A673 (cell line): Measurements from ENCODE around the gene SPAG6. TPM values are rescaled to one million over a fixed set of nuclear protein-coding genes. Genes with fewer than 3 reads are reported as not detected.
A peak's percentile ranks its signal among the peaks of the same experiment; 100 is the strongest.

Source experiments
- BruUV-seq: library from RNA; stranded (reverse); fragments of 400-500 nt; replicated peaks from 2 replicates; lab custom pipeline; 2021; lab: Mats Ljungman, UMichigan
- CTCF ChIA-PET: fragments of 300-600 bp; sonication (Branson Sonifier 250); formaldehyde crosslinking; loops from one replicate; lab custom pipeline; 2022; ENCODE audit warnings: antibody characterized with exemption; lab: Charles Lee
- POLR2A ChIA-PET: fragments of 300-600 bp; sonication (Branson Sonifier 250); formaldehyde crosslinking; loops from one replicate; lab custom pipeline; 2022; ENCODE audit warnings: antibody characterized with exemption; ENCODE audit not compliant: low non-redundant PET; lab: Charles Lee
- DNase-seq: peaks from one replicate; pipeline ENCODE4 v3.0.0-alpha.2; 2015; ENCODE audit warnings: low spot score
- H3K27ac ChIP-seq: fragments of 200-600 bp; sonication (generic); 2 replicates; pipeline ENCODE4 v1.5.1; 2016; ENCODE audit warnings: mixed run types, low read depth, mild to moderate bottlenecking, mixed read lengths, antibody characterized with exemption, low read length; ENCODE audit not compliant: poor library complexity, severe bottlenecking
- H3K27me3 ChIP-seq: fragments of 200-600 bp; sonication (generic); replicated peaks from 2 replicates; pipeline ENCODE4 v1.6.1; 2017; ENCODE audit warnings: mixed run types, low read depth, mild to moderate bottlenecking, mixed read lengths, antibody characterized with exemption, low read length; ENCODE audit not compliant: insufficient read depth, poor library complexity
- H3K36me3 ChIP-seq: fragments of 200-600 bp; sonication (generic); 2 replicates; pipeline ENCODE4 v1.6.1; 2016; ENCODE audit warnings: mixed run types, mild to moderate bottlenecking, mixed read lengths, antibody characterized with exemption, low read length; ENCODE audit not compliant: insufficient read depth, poor library complexity, severe bottlenecking
- H3K4me1 ChIP-seq: fragments of 200-600 bp; sonication (generic); 2 replicates; pipeline ENCODE4 v1.6.1; 2017; ENCODE audit warnings: mixed run types, mild to moderate bottlenecking, mixed read lengths, antibody characterized with exemption, low read length; ENCODE audit not compliant: insufficient read depth, poor library complexity, severe bottlenecking
- H3K4me3 ChIP-seq: fragments of 200-600 bp; sonication (generic); 2 replicates; pipeline ENCODE4 v1.5.1; 2016; ENCODE audit warnings: low read depth, mixed run types, mild to moderate bottlenecking, mixed read lengths, low read length; ENCODE audit not compliant: poor library complexity, severe bottlenecking
- H3K9me3 ChIP-seq: fragments of 200-600 bp; sonication (generic); 2 replicates; pipeline ENCODE4 v1.6.1; 2016; ENCODE audit warnings: mixed run types, low read depth, mild to moderate bottlenecking, mixed read lengths, antibody characterized with exemption, low read length; ENCODE audit not compliant: poor library complexity, severe bottlenecking
- EZH2 ChIP-seq: fragments of 200-600 bp; sonication (generic); IDR thresholded peaks from 2 replicates; pipeline ENCODE4 v1.6.1; 2017; ENCODE audit warnings: borderline replicate concordance, low read depth, mild to moderate bottlenecking, mixed read lengths, antibody characterized with exemption, low read length; ENCODE audit not compliant: poor library complexity, severe bottlenecking
- intact Hi-C: fragments of 100-400 bp; cut with micrococcal nuclease; formaldehyde crosslinking; loops from one replicate; pipeline ENCODE4 v1.10.0; 2022; ENCODE audit not compliant: unreplicated experiment
- total RNA-seq: library from RNA; stranded (reverse); gene quantifications from 2 replicates; pipeline ENCODE4 v1.2.3, GENCODE V29; 2021
- TF ChIP-seq, protein P1 (sequence below): fragments of 300-800, 200-600 bp; sonication (generic); conservative IDR thresholded peaks from 2 replicates; pipeline ENCODE4 v1.5.1; 2017; ENCODE audit warnings: low read depth, mild to moderate bottlenecking, antibody characterized with exemption, low read length, moderate library complexity, mixed read lengths

The SPAG6 gene
- total RNA-seq, 1 experiment from 2014 or later = 0.39 TPM

DNA sequence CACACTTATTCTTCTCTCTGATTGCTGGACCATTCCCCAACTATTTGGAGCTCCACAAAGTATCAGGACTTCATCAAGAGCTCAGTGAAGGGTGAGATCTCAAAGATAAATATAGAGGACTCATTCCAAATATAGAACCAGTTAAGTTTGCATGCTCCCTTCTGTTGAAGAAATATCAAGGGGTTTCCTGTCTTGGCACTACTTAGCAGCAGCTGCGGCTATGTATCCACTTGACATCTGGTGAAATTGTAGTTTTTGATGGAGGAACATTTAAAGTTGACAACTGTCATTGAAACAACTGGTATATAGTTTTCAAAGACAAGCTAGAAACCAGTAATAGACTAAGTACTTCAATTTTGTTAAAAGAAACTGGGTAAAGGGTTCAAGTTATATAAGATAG is 1.0 kb upstream of the SPAG6 start:
- Histone ChIP-seq H3K27me3 (peaks cover 85% of the 10 kb centered on the region), H3K27ac (no peak overlapping the region), H3K4me1 (peaks cover 6% of the 10 kb centered on the region), H3K9me3 (no peaks in the 10 kb centered on the region), H3K4me3 (no peak overlapping the region), H3K36me3 (no peaks in the 10 kb centered on the region)
- intact Hi-C loops = loop anchor here (10.0 kb wide), 1 partner anchor 641 kb away; no protein-coding TSS in a partner anchor
- TF ChIP-seq, protein P1, sequence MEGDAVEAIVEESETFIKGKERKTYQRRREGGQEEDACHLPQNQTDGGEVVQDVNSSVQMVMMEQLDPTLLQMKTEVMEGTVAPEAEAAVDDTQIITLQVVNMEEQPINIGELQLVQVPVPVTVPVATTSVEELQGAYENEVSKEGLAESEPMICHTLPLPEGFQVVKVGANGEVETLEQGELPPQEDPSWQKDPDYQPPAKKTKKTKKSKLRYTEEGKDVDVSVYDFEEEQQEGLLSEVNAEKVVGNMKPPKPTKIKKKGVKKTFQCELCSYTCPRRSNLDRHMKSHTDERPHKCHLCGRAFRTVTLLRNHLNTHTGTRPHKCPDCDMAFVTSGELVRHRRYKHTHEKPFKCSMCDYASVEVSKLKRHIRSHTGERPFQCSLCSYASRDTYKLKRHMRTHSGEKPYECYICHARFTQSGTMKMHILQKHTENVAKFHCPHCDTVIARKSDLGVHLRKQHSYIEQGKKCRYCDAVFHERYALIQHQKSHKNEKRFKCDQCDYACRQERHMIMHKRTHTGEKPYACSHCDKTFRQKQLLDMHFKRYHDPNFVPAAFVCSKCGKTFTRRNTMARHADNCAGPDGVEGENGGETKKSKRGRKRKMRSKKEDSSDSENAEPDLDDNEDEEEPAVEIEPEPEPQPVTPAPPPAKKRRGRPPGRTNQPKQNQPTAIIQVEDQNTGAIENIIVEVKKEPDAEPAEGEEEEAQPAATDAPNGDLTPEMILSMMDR = no peak
- no peak for TF ChIP-seq EZH2
- DNase-seq = no peak
- BruUV-seq = no TSS peak
- ChIA-PET CTCF (no interaction called here), POLR2A (no interaction called here)

DNA sequence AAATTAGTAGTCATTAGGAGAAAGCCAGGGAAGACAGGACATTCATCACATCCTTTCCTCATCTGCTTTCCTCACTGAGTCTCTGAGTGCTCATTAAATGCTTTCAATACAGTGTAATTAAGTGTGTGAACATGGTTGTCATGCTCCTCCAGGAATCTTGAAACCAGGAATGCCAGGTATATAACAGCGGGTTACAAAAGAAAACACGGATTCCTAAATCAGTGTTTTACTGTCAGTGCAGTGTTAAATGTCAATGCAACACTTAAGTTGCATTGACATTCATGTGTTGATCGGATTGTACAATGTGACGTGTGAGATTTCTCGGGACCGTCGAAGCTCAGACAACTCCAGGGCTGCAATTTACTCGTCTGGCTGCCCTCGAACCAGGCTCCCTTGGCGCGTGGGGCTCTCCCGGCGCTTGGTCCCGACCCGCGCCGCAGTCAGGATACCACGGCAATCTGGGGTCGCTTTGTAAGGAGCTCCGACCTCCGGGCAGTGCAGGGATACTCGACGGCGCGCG is 455 bp upstream of the SPAG6 start:
- TF ChIP-seq EZH2 = peak; percentile 83
- TF ChIP-seq, protein P1 = no peak
- Histone ChIP-seq H3K4me3 (peak overlapping the region; percentile 39), H3K27me3 (peaks cover 80% of the 10 kb centered on the region)

DNA sequence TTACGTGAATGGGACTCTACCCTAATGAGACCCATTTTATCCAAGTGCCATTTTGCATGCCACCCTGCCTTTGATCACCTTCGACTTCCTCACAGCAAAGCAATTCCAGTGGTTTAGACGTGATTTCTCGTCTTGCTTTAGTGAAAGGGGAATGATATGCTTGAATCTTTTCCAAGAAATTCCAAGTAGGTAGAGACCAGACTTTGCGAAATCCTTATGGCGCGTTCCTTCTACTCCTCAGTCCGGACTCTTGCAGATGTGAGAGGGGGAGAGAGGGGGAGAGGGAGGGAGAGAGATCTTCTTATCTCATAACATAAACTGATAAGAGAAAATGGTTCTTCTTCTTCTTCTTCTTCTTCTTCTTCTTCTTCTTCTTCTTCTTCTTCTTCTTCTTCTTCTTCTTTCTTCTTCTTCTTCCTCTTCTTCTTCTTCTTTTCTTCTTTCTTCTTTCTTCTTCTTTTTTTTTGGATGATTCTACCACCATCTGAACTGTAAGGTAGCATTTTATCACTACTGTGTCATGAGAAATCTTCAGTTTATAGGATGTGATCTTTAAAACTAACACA is 883 bp downstream of the SPAG6 start:
- no peak overlapping the region for H3K4me3 ChIP-seq
- TF ChIP-seq EZH2 = no peak
- TF ChIP-seq, protein P1 = no peak
- no peak overlapping the region for H3K27ac ChIP-seq
- H3K36me3 ChIP-seq = no peaks in the 10 kb centered on the region
- ChIA-PET CTCF (no interaction called here), POLR2A (no interaction called here)
- DNase-seq = no peak
- BruUV-seq = no TSS peak
- intact Hi-C loops = loop anchor here (10.0 kb wide), 1 partner anchor 639 kb away; no protein-coding TSS in a partner anchor
- H3K27me3 ChIP-seq = peaks cover 78% of the 10 kb centered on the region
- H3K9me3 ChIP-seq = no peaks in the 10 kb centered on the region
- H3K4me1 ChIP-seq = no peaks in the 10 kb centered on the region

More for the DNA sequence above, 455 bp upstream of the SPAG6 start:
- CTCF ChIA-PET = no interaction called here
- POLR2A ChIA-PET = no interaction called here
- intact Hi-C loops = loop anchor here (10.0 kb wide), 1 partner anchor 640 kb away; no protein-coding TSS in a partner anchor
- no TSS peak for BruUV-seq
- no peaks in the 10 kb centered on the region for H3K9me3 ChIP-seq
- peaks cover 1% of the 10 kb centered on the region for H3K4me1 ChIP-seq
- DNase-seq = no peak
- H3K36me3 ChIP-seq = no peaks in the 10 kb centered on the region
- no peak overlapping the region for H3K27ac ChIP-seq
